Activated T-cell treated with anti-CD3 and anti-CD28 coated beads, Interleukin-2, amount 50 U/mL, for 4 hours (primary cell): ENCODE results near the gene CFAP91. TPM values are rescaled to one million over a fixed set of nuclear protein-coding genes. Genes with fewer than 3 reads are reported as not detected.

Experiments
- ATAC-seq, 2 donors: fragments of 200-7000 bp; cut with Tn5 transposase; one replicate each; pipeline ENCODE4 v1.10.0; 2021
- DNase-seq: peaks from one replicate; pipeline ENCODE4 v3.0.0-alpha.2; 2020
- H3K27me3 Mint-ChIP-seq: one replicate; pipeline ENCODE4 v1.8.0; 2021; ENCODE audit warnings: low read depth, mixed read lengths
- H3K36me3 Mint-ChIP-seq: one replicate; pipeline ENCODE4 v1.8.0; 2022; ENCODE audit warnings: mixed read lengths; ENCODE audit not compliant: insufficient read depth
- H3K4me1 Mint-ChIP-seq: one replicate; pipeline ENCODE4 v1.8.0; 2021; ENCODE audit warnings: low read depth, mixed read lengths
- H3K4me3 Mint-ChIP-seq: one replicate; pipeline ENCODE4 v1.8.0; 2021; ENCODE audit warnings: mild to moderate bottlenecking, moderate library complexity, mixed read lengths
- H3K9me3 Mint-ChIP-seq: one replicate; pipeline ENCODE4 v1.8.0; 2021; ENCODE audit warnings: mixed read lengths
- total RNA-seq, 3 donors: library from RNA; stranded (reverse); gene quantifications; one replicate each; pipeline ENCODE4 v1.2.1, GENCODE V29; 2021

CFAP91 gene
- total RNA-seq, 3 donors from 2014 or later = 0.16 to 0.29 (median 0.25) TPM

- peaks cover 6% of the 10 kb centered on the region for H3K9me3 Mint-ChIP-seq
- H3K36me3 Mint-ChIP-seq = no peaks in the 10 kb centered on the region
- peaks cover 44% of the 10 kb centered on the region for H3K4me1 Mint-ChIP-seq
- ATAC-seq = peak in 1 of 2 donors; percentile 15
- no peak for DNase-seq
- peak overlapping the region; percentile 24 for H3K4me3 Mint-ChIP-seq
- H3K27me3 Mint-ChIP-seq = no peaks in the 10 kb centered on the region
These were observed 1.7 kb upstream of the CFAP91 start for GRCh38 chr3:119700920-119701734.

- peaks cover 44% of the 10 kb centered on the region for H3K4me1 Mint-ChIP-seq
- ATAC-seq (no peak), DNase-seq (no peak)
- H3K4me3 Mint-ChIP-seq = peak overlapping the region; percentile 74
- no peaks in the 10 kb centered on the region for H3K27me3 Mint-ChIP-seq
- no peaks in the 10 kb centered on the region for H3K36me3 Mint-ChIP-seq
- H3K9me3 Mint-ChIP-seq = peaks cover 6% of the 10 kb centered on the region
These were observed 1.2 kb downstream of the CFAP91 start for GRCh38 chr3:119703820-119704531.

GRCh38 chr3:119715105-119715504 lies 12.3 kb downstream of the CFAP91 start:
- no peak for DNase-seq
- Mint-ChIP-seq H3K4me1 (no peaks in the 10 kb centered on the region), H3K36me3 (no peaks in the 10 kb centered on the region), H3K27me3 (peaks cover 2% of the 10 kb centered on the region), H3K9me3 (no peaks in the 10 kb centered on the region), H3K4me3 (no peak overlapping the region)
- no peak for ATAC-seq

- H3K4me3 Mint-ChIP-seq = no peak overlapping the region
- no peaks in the 10 kb centered on the region for H3K36me3 Mint-ChIP-seq
- H3K4me1 Mint-ChIP-seq = no peaks in the 10 kb centered on the region
- DNase-seq (no peak), ATAC-seq (no peak)
- peaks cover 11% of the 10 kb centered on the region for H3K27me3 Mint-ChIP-seq
- H3K9me3 Mint-ChIP-seq = no peaks in the 10 kb centered on the region
These were observed 14.2 kb downstream of the CFAP91 start for GRCh38 chr3:119716998-119717397.

GRCh38 chr3:119717520-119717919 lies 14.7 kb downstream of the CFAP91 start:
- Mint-ChIP-seq H3K9me3 (no peaks in the 10 kb centered on the region), H3K4me1 (no peaks in the 10 kb centered on the region), H3K27me3 (peaks cover 11% of the 10 kb centered on the region), H3K36me3 (no peaks in the 10 kb centered on the region), H3K4me3 (no peak overlapping the region)
- DNase-seq = no peak
- ATAC-seq = no peak

- DNase-seq (no peak), ATAC-seq (no peak)
These were observed 20.2 kb downstream of the CFAP91 start for GRCh38 chr3:119723022-119723421.

GRCh38 chr3:119726909-119727308 lies 24.1 kb downstream of the CFAP91 start:
- Mint-ChIP-seq H3K36me3 (no peaks in the 10 kb centered on the region), H3K9me3 (no peaks in the 10 kb centered on the region), H3K27me3 (peaks cover 1% of the 10 kb centered on the region), H3K4me3 (no peak overlapping the region), H3K4me1 (no peaks in the 10 kb centered on the region)
- ATAC-seq (no peak), DNase-seq (no peak)

More at GRCh38 chr3:119723022-119723421, 20.2 kb downstream of the CFAP91 start:
- Mint-ChIP-seq H3K36me3 (no peaks in the 10 kb centered on the region), H3K4me1 (no peaks in the 10 kb centered on the region), H3K9me3 (no peaks in the 10 kb centered on the region), H3K27me3 (peaks cover 11% of the 10 kb centered on the region), H3K4me3 (no peak overlapping the region)

GRCh38 chr3:119729996-119730395 lies 27.2 kb downstream of the CFAP91 start:
- Mint-ChIP-seq H3K4me3 (no peak overlapping the region), H3K4me1 (no peaks in the 10 kb centered on the region), H3K9me3 (no peaks in the 10 kb centered on the region), H3K36me3 (no peaks in the 10 kb centered on the region), H3K27me3 (no peaks in the 10 kb centered on the region)
- ATAC-seq (no peak), DNase-seq (no peak)

GRCh38 chr3:119731560-119732343 lies 28.9 kb downstream of the CFAP91 start:
- H3K27me3 Mint-ChIP-seq = no peaks in the 10 kb centered on the region
- no peaks in the 10 kb centered on the region for H3K36me3 Mint-ChIP-seq
- peak in 1 of 2 donors; percentile 40 for ATAC-seq
- H3K4me1 Mint-ChIP-seq = no peaks in the 10 kb centered on the region
- no peak overlapping the region for H3K4me3 Mint-ChIP-seq
- DNase-seq = no peak
- no peaks in the 10 kb centered on the region for H3K9me3 Mint-ChIP-seq

GRCh38 chr3:119733812-119734211 lies 31.0 kb downstream of the CFAP91 start:
- Mint-ChIP-seq H3K36me3 (no peaks in the 10 kb centered on the region), H3K9me3 (no peaks in the 10 kb centered on the region), H3K4me3 (no peak overlapping the region), H3K27me3 (peaks cover 3% of the 10 kb centered on the region), H3K4me1 (no peaks in the 10 kb centered on the region)
- ATAC-seq (no peak), DNase-seq (no peak)

- Mint-ChIP-seq H3K9me3 (no peaks in the 10 kb centered on the region), H3K36me3 (no peaks in the 10 kb centered on the region), H3K4me1 (no peaks in the 10 kb centered on the region), H3K4me3 (no peak overlapping the region), H3K27me3 (peaks cover 27% of the 10 kb centered on the region)
- no peak for ATAC-seq
- no peak for DNase-seq
These were observed 35.9 kb downstream of the CFAP91 start for GRCh38 chr3:119738741-119739140.

- ATAC-seq (no peak), DNase-seq (no peak)
- H3K4me1 Mint-ChIP-seq = no peaks in the 10 kb centered on the region
- no peaks in the 10 kb centered on the region for H3K9me3 Mint-ChIP-seq
- no peak overlapping the region for H3K4me3 Mint-ChIP-seq
- peaks cover 36% of the 10 kb centered on the region for H3K27me3 Mint-ChIP-seq
- no peaks in the 10 kb centered on the region for H3K36me3 Mint-ChIP-seq
These were observed 39.1 kb downstream of the CFAP91 start for GRCh38 chr3:119741657-119742590.

GRCh38 chr3:119743921-119744320 lies 41.1 kb downstream of the CFAP91 start:
- ATAC-seq (no peak), DNase-seq (no peak)
- no peaks in the 10 kb centered on the region for H3K36me3 Mint-ChIP-seq
- H3K9me3 Mint-ChIP-seq = no peaks in the 10 kb centered on the region
- H3K4me3 Mint-ChIP-seq = no peak overlapping the region
- H3K4me1 Mint-ChIP-seq = no peaks in the 10 kb centered on the region
- H3K27me3 Mint-ChIP-seq = peaks cover 35% of the 10 kb centered on the region
